Ramos (cell line): ENCODE measurements around the gene DAP.

ENCODE experiments used
- in situ Hi-C: fragments of 300-500 bp; cut with MboI; formaldehyde crosslinking; loops from one replicate; pipeline ENCODE4 v1.14.3; 2022; ENCODE audit warnings: low sequenced_read_pairs; ENCODE audit not compliant: unreplicated experiment

Gene DAP

GRCh38 chr5:10699281-10699874, 61.7 kb downstream of the DAP start:
- in situ Hi-C loops = no loop called here

DNA sequence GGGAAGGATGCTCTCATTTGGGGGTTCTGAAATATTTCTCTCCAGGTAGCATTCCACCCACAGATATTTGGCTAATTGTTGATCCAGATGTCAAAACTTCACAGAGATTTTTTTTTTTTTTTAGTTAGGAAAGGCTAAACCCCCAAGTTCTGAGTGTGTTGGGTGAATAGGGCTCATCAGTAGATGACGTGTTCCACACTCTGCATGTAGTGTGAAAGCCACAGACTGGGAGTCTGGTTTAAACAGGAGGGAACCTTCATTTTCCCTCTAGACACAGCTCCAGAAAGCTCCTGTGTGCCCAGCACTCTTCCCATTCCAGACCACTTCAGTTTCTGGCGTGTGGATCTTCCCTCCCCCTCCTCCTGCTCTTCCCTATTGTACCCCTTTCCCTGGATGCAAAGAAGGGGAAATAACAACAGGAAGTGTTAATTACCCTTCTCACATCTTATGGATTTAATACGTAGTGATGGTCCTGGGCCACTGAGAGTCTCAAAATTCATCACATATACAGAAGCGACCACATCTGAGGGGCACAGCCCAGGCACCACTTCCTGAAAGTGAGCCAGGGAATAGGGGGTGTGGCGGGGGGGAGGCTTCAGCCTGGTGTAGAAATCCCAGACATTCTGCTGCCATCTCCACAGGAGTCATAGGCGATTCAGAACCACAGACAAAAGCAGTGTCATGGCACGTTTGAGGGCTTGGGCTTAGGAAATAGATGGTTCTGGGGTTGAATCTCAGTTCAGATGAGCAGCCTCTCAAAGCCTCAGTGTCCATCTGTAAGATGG, 65.1 kb downstream of the DAP start:
- in situ Hi-C loops = no loop called here

- in situ Hi-C loops = no loop called here
These were observed 65.9 kb downstream of the DAP start for GRCh38 chr5:10695055-10695649.

- in situ Hi-C loops = no loop called here
These were observed 68.9 kb downstream of the DAP start for GRCh38 chr5:10691826-10692785.

DNA sequence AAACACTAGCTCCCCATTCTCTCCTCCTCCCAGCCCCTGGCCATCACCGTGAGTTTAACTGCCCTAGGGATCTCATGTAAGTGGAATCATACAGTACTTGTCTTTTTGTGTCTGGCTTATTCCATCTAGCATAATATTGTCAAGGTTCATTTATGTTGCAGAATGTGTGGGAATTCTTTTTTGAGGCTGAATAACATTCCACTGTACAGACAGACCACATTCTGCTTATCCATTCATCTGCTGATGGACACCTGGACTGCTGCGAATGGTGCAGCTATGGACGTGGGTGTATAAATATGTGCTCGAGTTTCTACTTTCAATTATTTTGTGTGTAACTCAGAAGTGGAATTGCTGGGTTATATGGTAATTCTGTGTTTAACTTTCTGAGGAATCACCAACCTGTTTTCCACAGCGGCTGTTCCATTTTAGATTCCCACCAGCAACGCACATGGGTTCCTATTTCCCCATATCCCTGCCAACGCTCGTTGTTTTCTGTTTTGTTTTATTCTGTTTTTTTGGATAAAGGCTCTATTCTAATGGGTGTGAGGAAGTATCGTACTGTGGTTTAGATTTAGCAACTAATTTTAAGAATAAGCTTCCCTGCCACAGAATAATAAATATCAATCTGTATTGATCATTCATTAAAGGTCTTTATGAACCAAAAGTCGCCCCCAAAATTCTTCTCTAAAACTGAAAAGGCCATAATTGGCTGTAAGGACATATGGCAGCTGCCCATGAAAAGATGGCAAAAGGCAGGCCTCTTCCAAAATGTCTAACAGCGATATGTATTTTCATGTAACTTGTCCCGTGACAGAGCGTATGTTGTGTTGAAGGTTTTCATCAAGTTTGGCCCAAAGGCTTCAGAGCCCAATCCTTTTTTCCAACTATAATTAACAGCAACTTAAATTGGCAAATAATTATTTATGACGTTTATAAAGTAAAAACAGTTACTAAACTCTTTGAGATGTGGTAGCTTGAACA, 70.3 kb downstream of the DAP start:
- in situ Hi-C loops = no loop called here

- in situ Hi-C loops = no loop called here
These were observed 71.5 kb downstream of the DAP start for GRCh38 chr5:10689391-10690081.

DNA sequence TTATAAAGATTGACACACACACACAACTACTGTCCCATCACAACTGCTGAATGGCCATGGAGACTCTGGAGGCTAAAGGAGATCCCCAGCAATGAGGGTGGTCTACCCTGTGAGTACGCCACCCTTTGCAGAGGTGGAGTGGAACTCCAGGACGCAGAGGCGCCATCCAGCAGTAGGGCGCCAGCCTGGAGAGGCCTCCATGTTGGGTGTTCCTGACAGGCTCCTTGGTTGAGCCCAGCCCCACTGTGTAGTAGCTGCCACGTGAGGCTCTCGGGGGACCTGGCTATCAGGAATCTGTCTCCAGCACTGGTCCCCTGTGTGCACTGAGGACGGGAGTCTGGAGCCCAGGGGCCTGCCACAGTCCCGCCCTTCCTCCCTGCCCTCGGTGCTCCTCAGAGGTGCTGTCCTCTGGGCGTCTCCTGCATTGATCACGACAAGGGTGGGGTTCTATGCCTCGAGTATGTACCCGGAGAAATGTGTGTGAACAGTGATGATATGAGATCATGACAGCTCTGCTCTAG, 72.3 kb downstream of the DAP start:
- in situ Hi-C loops = no loop called here

DNA sequence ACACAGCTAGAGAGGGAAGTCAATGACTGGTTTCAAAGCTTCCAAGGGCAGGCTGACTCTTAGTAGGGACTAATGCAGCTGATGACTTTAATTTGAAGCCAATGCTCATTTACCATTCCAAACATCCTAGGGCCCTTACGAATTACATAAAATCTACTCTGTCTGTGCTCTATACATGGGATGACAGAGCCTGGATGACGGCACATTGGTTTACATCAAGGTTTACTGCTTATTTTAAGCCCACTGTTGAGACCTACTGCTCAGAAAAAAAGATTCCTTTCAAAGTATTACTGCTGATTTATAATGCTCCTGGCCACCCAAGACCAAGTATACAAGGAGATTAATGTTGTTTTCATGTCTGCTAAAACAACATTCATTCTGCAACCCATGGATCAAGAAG, 74.1 kb downstream of the DAP start:
- in situ Hi-C loops = no loop called here

- in situ Hi-C loops = no loop called here
These were observed 75.9 kb downstream of the DAP start for GRCh38 chr5:10685115-10685521.

DNA sequence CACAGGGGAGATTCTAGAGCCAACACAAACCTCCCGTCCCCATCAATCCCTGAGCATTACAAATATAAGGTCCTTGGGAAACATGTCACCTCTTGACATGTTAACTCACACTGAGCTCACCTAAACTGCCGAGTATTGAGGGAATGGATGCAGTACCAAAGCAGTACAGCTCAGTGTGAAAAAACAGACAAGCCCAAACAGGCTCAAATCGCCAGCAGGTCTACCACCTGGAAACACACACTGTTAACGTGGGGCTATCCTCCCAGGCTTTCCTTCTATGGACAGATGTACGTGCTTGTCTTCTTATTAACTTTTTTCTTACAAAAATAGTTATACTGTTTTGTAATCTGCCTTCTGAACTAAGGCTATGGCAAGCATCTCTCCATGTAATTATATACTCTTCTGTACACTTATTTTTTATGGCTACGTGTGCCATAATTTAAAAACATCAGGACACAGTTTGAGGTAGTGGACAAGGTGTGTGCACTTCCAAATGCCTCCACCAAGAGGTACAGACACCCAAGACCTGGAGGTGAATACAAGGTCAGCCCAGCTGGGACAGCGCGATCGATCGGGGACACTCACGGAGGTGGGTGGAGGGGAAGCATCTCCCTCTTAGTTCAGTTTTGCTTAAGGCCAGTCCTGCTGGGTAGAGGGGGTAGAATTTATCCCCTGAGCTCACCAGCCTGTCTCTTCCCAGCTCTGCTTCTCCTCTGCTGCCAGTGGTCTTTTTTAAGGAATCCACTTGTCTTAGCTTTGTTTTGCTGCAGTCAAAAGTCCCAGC, 76.5 kb downstream of the DAP start:
- in situ Hi-C loops = no loop called here

GRCh38 chr5:10682801-10683525, 78.1 kb downstream of the DAP start:
- in situ Hi-C loops = no loop called here

DNA sequence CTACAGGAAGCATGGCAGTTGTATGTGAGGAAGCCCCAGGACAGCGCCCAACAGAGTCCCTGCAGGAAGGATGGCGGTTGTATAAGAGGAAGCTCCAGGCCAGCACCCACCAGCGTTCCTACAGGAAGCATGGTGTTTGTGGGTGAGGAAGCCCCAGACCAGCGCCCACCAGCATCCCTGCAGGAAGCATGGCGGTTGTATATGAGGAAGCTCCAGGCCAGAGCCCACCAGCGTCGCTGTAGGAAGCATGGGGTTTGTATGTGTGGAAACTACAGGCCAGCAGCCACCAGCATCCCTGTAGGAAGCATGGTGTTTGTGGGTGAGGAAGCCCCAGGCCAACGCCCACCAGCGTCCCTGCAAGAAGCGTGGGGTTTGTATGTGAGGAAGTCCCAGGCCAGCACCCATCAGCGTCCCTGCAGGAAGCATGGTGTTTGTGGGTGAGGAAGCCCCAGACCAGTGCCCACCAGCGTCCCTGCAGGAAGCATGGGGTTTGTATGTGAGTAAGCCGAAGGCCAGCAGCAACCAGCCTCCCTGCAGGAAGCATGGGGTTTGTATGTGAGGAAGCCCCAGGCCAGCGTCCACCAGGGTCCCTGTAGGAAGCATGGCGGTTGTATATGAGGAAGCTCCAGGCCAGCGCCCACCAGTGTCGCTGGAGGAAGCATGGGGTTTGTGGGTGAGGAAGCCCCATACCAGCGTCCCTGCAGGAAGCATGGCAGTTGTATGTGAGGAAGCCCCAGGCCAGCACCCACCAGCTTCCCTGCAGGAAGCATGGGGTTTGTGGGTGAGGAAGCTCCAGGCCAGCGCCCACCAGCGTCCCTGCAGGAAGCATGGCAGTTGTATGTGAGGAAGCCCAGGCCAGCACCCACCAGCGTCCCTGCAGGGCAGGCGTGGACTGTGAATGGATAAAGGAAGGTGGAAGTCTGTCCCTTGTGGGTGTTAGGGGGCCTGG, 79.0 kb downstream of the DAP start:
- in situ Hi-C loops = no loop called here

DNA sequence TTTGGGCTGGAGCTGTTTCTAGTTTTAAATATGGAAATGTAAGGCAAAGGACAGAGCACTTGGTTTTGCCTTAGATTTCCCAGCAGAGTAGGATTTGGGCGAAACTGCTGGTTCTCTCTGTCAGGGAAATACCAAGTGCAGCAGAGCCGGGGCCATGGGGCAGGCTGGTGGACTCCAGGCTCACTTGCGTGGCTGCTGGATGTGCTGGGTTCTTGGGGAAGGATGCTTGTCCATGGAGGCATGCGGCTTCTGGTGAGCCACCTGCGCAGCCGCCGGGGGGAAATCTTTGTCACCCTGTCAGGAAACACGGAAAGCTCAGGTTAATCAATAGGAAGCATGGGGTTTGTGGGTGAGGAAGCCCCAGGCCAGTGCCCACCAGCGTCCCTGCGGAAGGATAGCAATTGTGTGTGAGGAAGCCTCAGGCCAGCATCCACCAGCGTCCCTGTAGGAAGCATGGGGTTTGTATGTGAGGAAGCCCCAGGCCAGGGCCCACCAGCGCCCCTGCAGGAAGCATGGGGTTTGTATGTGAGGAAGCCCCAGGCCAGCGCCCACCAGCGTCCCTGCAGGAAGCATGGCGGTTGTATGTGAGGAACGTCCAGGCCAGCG, 80.1 kb downstream of the DAP start:
- in situ Hi-C loops = no loop called here

- in situ Hi-C loops = no loop called here
These were observed 81.6 kb downstream of the DAP start for GRCh38 chr5:10679336-10679988.

- in situ Hi-C loops = no loop called here
These were observed 82.8 kb downstream of the DAP start for GRCh38 chr5:10678244-10678643.
